Aorta (tissue), 5 donors: ENCODE data around the gene TRABD2B. TPM values are rescaled to one million over a fixed set of nuclear protein-coding genes. Genes with fewer than 3 reads are reported as not detected.

Experiments used
- ATAC-seq: fragments of 200-7000 bp; cut with Tn5 transposase; one replicate; pipeline ENCODE4 v1.9.1; 2022; ENCODE audit warnings: moderate library complexity; ENCODE audit not compliant: low FRiP score
- DNase-seq, 2 donors: peaks; one replicate each; pipeline ENCODE4 v3.0.0-alpha.2; 2020
- H3K27ac ChIP-seq, 2 donors: one replicate each; pipeline ENCODE4 v1.5.1; 2013; ENCODE audit warnings: low read length in 2 of 2, mild to moderate bottlenecking in 2 of 2, moderate library complexity in 2 of 2, control low read depth in 1 of 2, inconsistent platforms in 1 of 2, low read depth in 1 of 2
- H3K27me3 ChIP-seq, 2 donors: one replicate each; pipeline ENCODE4 v1.6.1; 2013; ENCODE audit warnings: control low read depth in 1 of 2, low read length in 1 of 2, mild to moderate bottlenecking in 1 of 2, moderate library complexity in 1 of 2; ENCODE audit not compliant: insufficient read depth in 2 of 2, control insufficient read depth in 1 of 2
- H3K36me3 ChIP-seq, 2 donors: one replicate each; pipeline ENCODE4 v1.6.1; 2013; ENCODE audit warnings: control low read depth in 1 of 2, low read length in 1 of 2, mild to moderate bottlenecking in 1 of 2; ENCODE audit not compliant: insufficient read depth in 2 of 2, control insufficient read depth in 1 of 2
- H3K4me1 ChIP-seq, 2 donors: one replicate each; pipeline ENCODE4 v1.6.1; 2013; ENCODE audit warnings: low read length in 2 of 2, control low read depth in 1 of 2, mild to moderate bottlenecking in 1 of 2, moderate library complexity in 1 of 2; ENCODE audit not compliant: insufficient read depth in 2 of 2, control insufficient read depth in 1 of 2
- H3K4me3 ChIP-seq, 2 donors: one replicate each; pipeline ENCODE4 v1.5.1; 2013; ENCODE audit warnings: low read length in 2 of 2, control low read depth in 1 of 2, mild to moderate bottlenecking in 1 of 2
- H3K9me3 ChIP-seq: one replicate; pipeline ENCODE4 v1.6.1; 2013; ENCODE audit warnings: mild to moderate bottlenecking, low read length; ENCODE audit not compliant: control insufficient read depth
- WGBS, 2 donors: extraction: QIAGEN DNeasy Blood & Tissue Kit; methylation state at CpG; one replicate each; pipeline ENCODE4 v1.1.7; 2013; 5-methylcytosine and 5-hydroxymethylcytosine counted together
- intact Hi-C, 2 donors: fragments of 100-400 bp; cut with DNase I; formaldehyde crosslinking; loops; one replicate each; pipeline versions ENCODE4 v1.14.2 to v1.15.0; 2022
- polyA plus RNA-seq, 2 donors: library from polyadenylated mRNA; stranded (reverse); fragments of 200-250 nt; gene quantifications; one replicate each; pipeline ENCODE4 v1.2.3, GENCODE V29; 2013
- total RNA-seq, 2 donors: library from RNA; stranded (reverse); fragmentation: NEBNext Ultra II Directional; extraction: Animal tissue kit (Norgen Biotek cat#: 25700); gene quantifications; one replicate each; pipeline ENCODE4 v1.2.1, GENCODE V29; 2021
- donor health status: healthy with polysubstance abuse.
- donor health status: Bipolar disorder and iron deficiency.
- donor health status: DM: no; HTN: no; CAD: no.
- donor health status: DM: no; HTN: no; CAD: no.
- donor health status: DM: yes; HTN: yes; CAD: no.

The TRABD2B gene
- total and polyA plus RNA-seq, 4 donors = 6.0 to 13.3 (median 8.5) TPM

DNA sequence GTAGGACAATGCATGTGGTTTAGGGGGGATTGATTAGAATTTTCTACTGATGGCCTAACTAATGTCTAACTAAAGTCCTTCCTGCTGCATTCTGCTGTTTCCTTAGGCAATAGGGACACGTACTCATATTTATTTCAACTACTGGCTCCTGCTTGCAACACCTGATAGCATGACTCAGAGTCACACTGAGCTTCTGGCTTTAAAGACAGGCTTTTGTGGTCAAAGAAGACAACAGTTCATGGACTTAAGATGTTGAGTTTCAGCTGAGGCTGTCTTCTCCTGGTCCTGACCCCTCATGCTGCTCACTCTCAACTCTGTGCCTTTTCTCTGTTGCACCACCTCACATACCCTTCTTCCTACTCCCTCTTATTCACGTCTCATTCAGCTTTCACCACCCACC is 29.1 kb upstream of the TRABD2B start:
- H3K27me3 ChIP-seq = no peaks in the 10 kb centered on the region
- whole genome bisulfite sequencing, 2 donors = 81 to 88% methylated on average over 2 of the region's 2 CpGs
- H3K4me1 ChIP-seq = no peaks in the 10 kb centered on the region
- H3K36me3 ChIP-seq = no peaks in the 10 kb centered on the region
- no peak overlapping the region for H3K4me3 ChIP-seq
- intact Hi-C loops = no loop called here
- ATAC-seq = no peak
- no peak overlapping the region for H3K27ac ChIP-seq
- H3K9me3 ChIP-seq = no peaks in the 10 kb centered on the region
- no peak for DNase-seq

DNA sequence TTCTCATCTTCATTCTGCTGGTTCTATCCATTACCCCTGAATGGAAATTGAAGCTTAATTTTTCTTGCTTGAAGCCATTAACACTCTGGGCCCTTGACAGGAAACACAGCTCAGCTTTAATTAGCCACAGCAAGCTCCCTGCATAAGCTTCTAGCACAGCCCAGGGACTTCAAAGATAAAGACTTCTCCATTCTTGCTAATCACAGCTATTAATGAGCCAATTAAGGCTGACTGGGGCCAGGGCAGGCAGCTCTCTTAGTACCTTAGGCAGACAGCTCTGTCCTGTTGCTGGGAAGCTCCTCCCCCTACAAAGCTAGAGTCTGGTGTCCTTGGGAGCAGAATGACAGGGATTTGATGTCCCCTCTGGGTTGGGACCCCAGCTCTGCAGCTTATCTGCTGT is 27.9 kb upstream of the TRABD2B start:
- intact Hi-C loops = no loop called here
- Histone ChIP-seq H3K4me1 (peaks cover 0 to 1% of the 10 kb centered on the region in 2 donors), H3K9me3 (no peaks in the 10 kb centered on the region), H3K27me3 (no peaks in the 10 kb centered on the region), H3K36me3 (no peaks in the 10 kb centered on the region), H3K4me3 (no peak overlapping the region), H3K27ac (no peak overlapping the region)
- no peak for DNase-seq
- no peak for ATAC-seq

DNA sequence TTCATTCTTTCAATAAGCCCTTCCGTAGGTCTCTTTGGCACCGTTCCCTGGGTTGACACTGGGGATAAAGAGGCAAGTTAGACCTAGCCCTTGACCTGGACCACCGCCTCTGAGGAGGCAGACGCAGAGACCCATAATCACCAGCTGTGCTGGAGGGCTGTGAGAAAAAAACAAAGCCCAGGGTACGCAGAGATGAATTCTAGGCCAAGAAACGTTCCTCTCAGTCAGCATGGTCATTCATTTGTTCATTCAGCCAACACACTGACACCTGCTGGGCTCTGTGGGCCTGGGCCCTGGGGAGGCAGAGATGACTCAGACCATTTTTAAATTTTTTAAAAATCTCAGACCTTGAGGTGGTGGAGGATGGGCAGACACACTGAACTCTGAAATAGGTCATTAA is 26.3 kb upstream of the TRABD2B start:
- no peaks in the 10 kb centered on the region for H3K27me3 ChIP-seq
- 75% methylated on average over 6 of the region's 6 CpGs for WGBS, 2 donors
- no peak overlapping the region for H3K4me3 ChIP-seq
- DNase-seq (no peak), ATAC-seq (no peak)
- intact Hi-C loops = loop anchor here in 1 of 2 donors (2.0 kb wide), 1 partner anchor 23 kb away; no protein-coding TSS in a partner anchor
- H3K36me3 ChIP-seq = no peaks in the 10 kb centered on the region
- H3K9me3 ChIP-seq = no peaks in the 10 kb centered on the region
- H3K4me1 ChIP-seq = peaks cover 0 to 2% of the 10 kb centered on the region in 2 donors
- H3K27ac ChIP-seq = no peak overlapping the region

DNA sequence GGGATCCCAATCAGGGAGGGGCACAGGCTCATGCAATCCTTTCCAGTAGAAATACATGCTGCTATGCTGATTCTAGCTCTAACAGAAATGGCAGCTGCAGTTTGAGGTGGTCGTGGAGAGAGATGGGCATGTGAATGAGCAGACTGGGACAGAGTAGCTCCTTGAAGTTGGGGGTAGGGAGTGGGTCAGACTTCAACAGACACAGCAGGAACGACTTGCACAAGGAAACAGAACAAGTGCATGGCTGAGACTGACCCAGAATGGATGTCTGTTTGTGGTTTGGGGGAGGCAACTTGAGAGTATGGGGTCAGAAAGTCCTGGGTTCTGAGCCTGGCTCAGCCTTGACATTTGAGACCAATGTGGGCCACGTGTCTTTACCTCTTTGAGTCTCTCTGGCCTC is 25.1 kb upstream of the TRABD2B start:
- no peak overlapping the region for H3K4me3 ChIP-seq
- H3K9me3 ChIP-seq = no peaks in the 10 kb centered on the region
- no peaks in the 10 kb centered on the region for H3K27me3 ChIP-seq
- intact Hi-C loops = loop anchor here in 1 of 2 donors (2.0 kb wide), 1 partner anchor 24 kb away; no protein-coding TSS in a partner anchor
- no peak for DNase-seq
- no peak overlapping the region for H3K27ac ChIP-seq
- H3K4me1 ChIP-seq = peaks cover 0 to 2% of the 10 kb centered on the region in 2 donors
- 87 to 88% methylated on average over 3 of the region's 3 CpGs for WGBS, 2 donors
- H3K36me3 ChIP-seq = no peaks in the 10 kb centered on the region
- ATAC-seq = no peak

DNA sequence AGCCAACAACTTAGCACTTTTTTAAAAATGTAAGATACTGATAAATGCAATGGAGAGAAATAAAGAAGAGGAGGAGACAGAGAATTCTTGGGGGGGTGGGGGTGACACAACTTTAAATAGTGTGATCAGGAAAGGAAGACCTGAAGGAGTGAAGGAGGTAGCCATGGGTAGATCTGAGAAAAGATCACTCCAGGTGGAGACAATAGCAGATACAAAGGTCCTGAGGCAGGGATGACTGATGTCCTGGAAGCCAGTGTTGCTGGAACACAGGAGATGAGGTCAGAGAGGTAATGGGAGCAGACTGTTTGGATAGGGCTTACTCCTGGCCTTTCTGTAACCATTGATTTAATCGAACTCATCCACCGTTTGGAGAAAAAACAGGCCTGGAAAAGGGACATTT is 24.6 kb upstream of the TRABD2B start:
- Histone ChIP-seq H3K36me3 (no peaks in the 10 kb centered on the region), H3K27me3 (no peaks in the 10 kb centered on the region), H3K4me1 (peaks cover 0 to 2% of the 10 kb centered on the region in 2 donors), H3K4me3 (no peak overlapping the region), H3K27ac (no peak overlapping the region), H3K9me3 (no peaks in the 10 kb centered on the region)
- intact Hi-C loops = loop anchor here in 1 of 2 donors (2.0 kb wide), 1 partner anchor 25 kb away; no protein-coding TSS in a partner anchor
- 63 to 69% methylated on average over 2 of the region's 2 CpGs for WGBS, 2 donors
- ATAC-seq (no peak), DNase-seq (no peak)

DNA sequence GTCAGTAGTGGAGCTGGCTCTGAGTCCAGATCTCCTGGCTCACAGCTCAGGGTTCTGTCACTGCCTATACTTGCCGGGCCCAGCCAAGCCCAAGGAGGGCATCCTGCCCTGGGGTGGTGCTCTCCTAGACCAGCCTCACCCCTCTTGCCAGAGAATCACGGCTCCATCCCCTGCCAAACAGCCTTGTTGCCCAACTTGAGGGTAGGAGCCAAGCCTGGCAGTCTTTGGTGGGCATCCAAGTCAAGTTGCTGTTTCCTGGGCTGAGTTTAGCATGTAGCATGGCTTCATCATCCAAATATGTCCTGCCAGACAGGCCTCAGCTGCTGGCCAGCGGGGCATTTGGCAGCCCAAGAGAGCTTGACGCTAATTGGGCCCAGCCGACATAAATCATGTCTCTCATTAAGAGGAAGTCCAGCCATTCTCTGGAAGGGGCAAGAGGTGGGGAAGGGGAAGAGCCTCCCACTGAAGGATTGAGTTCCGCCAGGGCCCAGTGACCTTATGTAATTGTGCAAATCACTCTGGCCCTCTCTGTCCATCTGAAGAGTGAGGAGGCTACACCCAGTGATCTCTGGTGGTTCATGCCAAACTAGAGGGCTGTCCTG is 22.6 kb upstream of the TRABD2B start:
- Histone ChIP-seq H3K36me3 (no peaks in the 10 kb centered on the region), H3K4me3 (no peak overlapping the region), H3K27ac (peak overlapping the region in 1 of 2 donors; percentile 73), H3K9me3 (no peaks in the 10 kb centered on the region), H3K27me3 (no peaks in the 10 kb centered on the region), H3K4me1 (peaks cover 2% of the 10 kb centered on the region in 2 donors)
- DNase-seq (peak; percentile 92), ATAC-seq (peak; percentile 90)
- intact Hi-C loops = loop anchor here in 1 of 2 donors (5.0 kb wide), 1 partner anchor 32 kb away; no protein-coding TSS in a partner anchor
- WGBS, 2 donors = 2 to 6% methylated on average over 6 of the region's 6 CpGs

DNA sequence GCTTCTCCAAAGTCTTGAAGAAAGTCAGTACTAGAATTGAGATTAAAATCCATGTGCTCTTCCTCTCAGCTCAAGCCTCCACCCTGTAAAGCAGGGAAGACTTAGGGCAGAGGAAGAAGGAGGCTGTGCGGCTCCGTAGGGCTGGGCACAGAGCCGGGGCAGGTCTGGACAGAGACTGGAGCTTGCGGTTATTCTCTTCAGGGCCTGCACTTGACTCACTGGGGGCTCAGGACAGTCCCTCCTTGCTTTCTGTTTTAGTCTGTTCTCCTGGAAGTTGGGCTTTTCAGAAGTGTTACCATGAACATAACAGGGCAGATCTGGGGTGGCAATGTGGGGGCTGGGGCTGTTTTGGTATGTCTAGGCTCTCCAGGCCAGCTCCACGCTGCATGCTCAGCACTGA is 21.6 kb upstream of the TRABD2B start:
- Histone ChIP-seq H3K4me1 (peaks cover 2% of the 10 kb centered on the region in 2 donors), H3K4me3 (no peak overlapping the region), H3K36me3 (no peaks in the 10 kb centered on the region), H3K27me3 (no peaks in the 10 kb centered on the region), H3K9me3 (no peaks in the 10 kb centered on the region), H3K27ac (peak overlapping the region in 1 of 2 donors; percentile 60)
- ATAC-seq (no peak), DNase-seq (no peak)
- intact Hi-C loops = loop anchor here in 1 of 2 donors (5.0 kb wide), 1 partner anchor 34 kb away; no protein-coding TSS in a partner anchor
- 79 to 84% methylated on average over 5 of the region's 5 CpGs for WGBS, 2 donors

DNA sequence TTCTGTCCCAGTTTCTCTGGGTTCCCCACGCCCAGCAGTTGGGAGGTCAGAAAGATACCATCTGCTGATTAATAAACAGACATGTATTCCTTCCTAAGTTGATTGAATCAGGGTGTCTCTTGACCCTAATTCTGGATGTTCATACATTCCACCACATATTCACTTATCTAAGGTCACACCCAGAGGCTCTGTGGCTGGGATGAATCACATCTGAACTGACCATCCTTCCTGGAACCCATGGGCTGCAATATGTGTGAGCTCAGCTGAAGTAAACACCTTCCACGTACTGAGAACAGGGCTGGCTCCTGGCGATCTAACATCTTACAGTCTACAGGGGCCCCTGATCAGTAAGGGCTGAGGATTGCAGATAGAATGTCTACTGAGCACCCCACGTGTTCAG is 20.5 kb upstream of the TRABD2B start:
- intact Hi-C loops = loop anchor here in 1 of 2 donors (5.0 kb wide), 1 partner anchor 35 kb away; no protein-coding TSS in a partner anchor
- no peak overlapping the region for H3K27ac ChIP-seq
- ATAC-seq = no peak

DNA sequence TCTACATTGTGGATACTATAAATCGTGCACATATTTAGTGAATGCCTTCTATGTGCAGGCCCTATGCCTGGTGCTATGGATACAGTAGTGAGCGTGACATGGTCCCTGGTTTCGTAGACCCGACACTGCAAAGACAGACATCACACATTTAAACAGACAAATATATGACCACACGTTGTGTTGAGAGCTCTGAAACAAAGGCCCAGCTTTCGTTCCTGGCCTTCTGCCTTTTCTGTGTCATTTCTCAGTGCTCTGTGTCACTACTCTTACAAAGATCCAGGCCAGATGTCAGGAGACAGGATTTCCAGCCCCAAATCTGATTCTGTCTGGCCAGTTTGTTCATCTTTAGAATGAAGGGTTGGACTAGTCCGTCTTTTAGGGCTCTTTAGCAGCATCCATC is 19.3 kb upstream of the TRABD2B start:
- DNase-seq (no peak), ATAC-seq (no peak)
- H3K27ac ChIP-seq = peak overlapping the region in 1 of 2 donors; percentile 81
- H3K36me3 ChIP-seq = no peaks in the 10 kb centered on the region
- H3K9me3 ChIP-seq = no peaks in the 10 kb centered on the region
- no peaks in the 10 kb centered on the region for H3K27me3 ChIP-seq
- peaks cover 2% of the 10 kb centered on the region in 2 donors for H3K4me1 ChIP-seq
- intact Hi-C loops = loop anchor here in 1 of 2 donors (5.0 kb wide), 1 partner anchor 36 kb away; no protein-coding TSS in a partner anchor
- 21 to 25% methylated on average over 7 of the region's 7 CpGs for WGBS, 2 donors
- H3K4me3 ChIP-seq = no peak overlapping the region

More for the DNA sequence above, 20.5 kb upstream of the TRABD2B start:
- DNase-seq = no peak
- Histone ChIP-seq H3K36me3 (no peaks in the 10 kb centered on the region), H3K27me3 (no peaks in the 10 kb centered on the region), H3K4me3 (no peak overlapping the region), H3K9me3 (no peaks in the 10 kb centered on the region), H3K4me1 (peaks cover 2% of the 10 kb centered on the region in 2 donors)
- 70 to 77% methylated on average over 4 of the region's 4 CpGs for WGBS, 2 donors
